HepG2 (cell line): ENCODE results near the gene RAD21L1. TPM values are rescaled to one million over a fixed set of nuclear protein-coding genes. Genes with fewer than 3 reads are reported as not detected.

Experiments
- DNMT1 ChIP-seq: sonication (generic); formaldehyde crosslinking; IDR thresholded peaks from 2 replicates; pipeline ENCODE4 v1.5.1; 2020; ENCODE audit warnings: mild to moderate bottlenecking, missing genetic modification reagents
- ESRRA ChIP-seq: sonication (generic); formaldehyde crosslinking; IDR thresholded peaks from 2 replicates; pipeline ENCODE4 v1.5.1; 2020; ENCODE audit warnings: mild to moderate bottlenecking, low read depth, missing genetic modification reagents
- HIVEP1 ChIP-seq: sonication (generic); formaldehyde crosslinking; IDR thresholded peaks from 2 replicates; pipeline ENCODE4 v1.4.0; 2020; ENCODE audit warnings: mild to moderate bottlenecking, missing genetic modification reagents
- HOXA3 ChIP-seq: sonication (generic); formaldehyde crosslinking; IDR thresholded peaks from 2 replicates; pipeline ENCODE4 v1.5.0; 2020; ENCODE audit warnings: missing genetic modification reagents
- HOXA7 ChIP-seq: sonication (generic); formaldehyde crosslinking; IDR thresholded peaks from 2 replicates; pipeline ENCODE4 v1.8.1; 2022; ENCODE audit warnings: mild to moderate bottlenecking, missing genetic modification reagents, moderate library complexity
- JARID2 ChIP-seq: sonication (generic); formaldehyde crosslinking; IDR thresholded peaks from 2 replicates; pipeline ENCODE4 v1.8.1; 2023; ENCODE audit warnings: missing genetic modification reagents, inconsistent platforms; ENCODE audit not compliant: insufficient replicate concordance
- MYC ChIP-seq: sonication (generic); formaldehyde crosslinking; IDR thresholded peaks from 2 replicates; pipeline ENCODE4 v1.9.0; 2021; ENCODE audit warnings: missing genetic modification reagents, borderline replicate concordance
- RAD51 ChIP-seq: fragments of 450-650 bp; IDR thresholded peaks from 2 replicates; pipeline ENCODE4 v1.6.1; 2016; ENCODE audit warnings: borderline replicate concordance
- RARA ChIP-seq: IDR thresholded peaks from 2 replicates; pipeline ENCODE4 v1.6.1; 2016; ENCODE audit warnings: missing genetic modification reagents, missing compliant biosample characterization
- U2AF2 ChIP-seq: fragments of 200-400 bp; formaldehyde crosslinking; IDR thresholded peaks from 2 replicates; pipeline ENCODE4 v1.6.1; 2017; ENCODE audit warnings: low read depth, mild to moderate bottlenecking, low read length
- YY1 ChIP-seq: IDR thresholded peaks from 2 replicates; pipeline ENCODE4 v1.6.1; 2011; ENCODE audit warnings: low read length, low read depth, moderate library complexity, mild to moderate bottlenecking; ENCODE audit not compliant: insufficient read depth, insufficient replicate concordance
- ZNF775 ChIP-seq: sonication (generic); formaldehyde crosslinking; IDR thresholded peaks from 2 replicates; pipeline ENCODE4 v1.4.0; 2020; ENCODE audit warnings: missing genetic modification reagents, mild to moderate bottlenecking, moderate library complexity, borderline replicate concordance
- polyA plus RNA-seq, 8 experiments: library from polyadenylated mRNA; depleted of rRNA in 3 of 8; stranded (reverse) in 7 of 8; unstranded in 1 of 8; fragments of >200 nt; fragmentation: Illumina TruSeq in 4 of 8; extraction: Trizol in 4 of 8; gene quantifications; 2 replicates each; pipeline versions ENCODE4 v1.2.1 to v1.2.3, GENCODE V29; 2011 to 2016; ENCODE audit warnings: low read depth in 4 of 8, missing spikeins in 1 of 8, mixed read lengths in 1 of 8; ENCODE audit not compliant: insufficient read depth in 1 of 8
- total RNA-seq, 5 experiments: library from RNA; depleted of rRNA; stranded (reverse); fragments of >200 nt; fragmentation: Illumina TruSeq; extraction: Trizol; gene quantifications; 2 replicates each; pipeline ENCODE4 v1.2.3, GENCODE V29; 2016; ENCODE audit warnings: low read depth in 1 of 5
- TF ChIP-seq, protein P1 (sequence below): sonication (generic); formaldehyde crosslinking; IDR thresholded peaks from 2 replicates; pipeline ENCODE4 v1.8.1; 2023; ENCODE audit warnings: mild to moderate bottlenecking, missing genetic modification reagents
- TF ChIP-seq, protein P2 (sequence below): sonication (generic); formaldehyde crosslinking; IDR thresholded peaks from 2 replicates; pipeline ENCODE4 v1.4.0; 2020; ENCODE audit warnings: missing genetic modification reagents, mild to moderate bottlenecking, borderline replicate concordance
- TF ChIP-seq, protein P3 (sequence below): sonication (generic); formaldehyde crosslinking; IDR thresholded peaks from 2 replicates; pipeline ENCODE4 v1.4.0; 2020; ENCODE audit warnings: mild to moderate bottlenecking, missing genetic modification reagents
- TF ChIP-seq, protein P4 (sequence below): sonication (generic); formaldehyde crosslinking; IDR thresholded peaks from 2 replicates; pipeline ENCODE4 v1.5.0; 2020; ENCODE audit warnings: missing genetic modification reagents, mild to moderate bottlenecking, borderline replicate concordance
- TF ChIP-seq, protein P5 (sequence below): sonication (generic); formaldehyde crosslinking; conservative IDR thresholded peaks from 2 replicates; pipeline ENCODE4 v1.8.0; 2022; ENCODE audit warnings: low read depth, missing genetic modification reagents

The RAD21L1 gene
- total and polyA plus RNA-seq, 2 of the 13 experiments (the other 11 are each of a cell fraction or from before 2014, with no cell fraction given), result not detected

DNA sequence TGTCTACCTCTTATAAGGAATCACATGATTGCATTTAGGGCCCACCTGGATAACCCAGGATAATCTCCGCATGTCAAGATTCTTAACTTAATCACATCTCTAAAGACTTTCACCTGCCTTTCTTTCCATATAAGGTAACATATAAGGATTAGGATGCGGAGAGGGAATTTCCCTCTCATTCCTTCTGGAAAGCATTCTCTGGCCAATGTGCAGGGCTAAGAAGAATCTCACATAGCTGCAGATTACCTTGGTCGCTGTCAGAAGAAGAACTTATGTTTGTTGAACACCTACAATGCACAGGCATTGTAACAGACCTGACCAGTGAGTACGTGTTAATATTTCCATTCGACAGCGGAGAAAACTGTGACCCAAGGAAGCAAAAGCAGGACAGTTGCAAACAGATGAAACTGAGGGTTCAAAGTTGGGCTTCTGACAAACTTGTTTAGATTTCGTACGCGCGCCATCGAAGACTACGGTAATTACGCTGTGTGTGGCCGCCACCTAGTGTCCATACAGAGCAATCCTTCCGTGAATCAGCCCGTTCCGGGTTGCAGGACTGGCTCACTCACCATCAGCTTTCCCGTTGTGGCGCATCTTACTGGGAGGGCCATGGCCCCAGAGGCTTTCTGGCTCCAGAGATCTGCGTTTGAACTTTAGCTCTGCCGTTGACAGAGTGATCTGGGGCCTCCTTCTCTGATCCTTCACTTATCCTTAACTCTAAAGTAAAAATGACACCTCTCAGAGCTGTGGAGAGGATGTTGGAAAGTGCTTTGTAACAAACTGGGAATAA, 13.0 kb upstream of the RAD21L1 start (continued):
- no peak for TF ChIP-seq HIVEP1 (CRISPR knock-in tag)
- TF ChIP-seq, protein P1, sequence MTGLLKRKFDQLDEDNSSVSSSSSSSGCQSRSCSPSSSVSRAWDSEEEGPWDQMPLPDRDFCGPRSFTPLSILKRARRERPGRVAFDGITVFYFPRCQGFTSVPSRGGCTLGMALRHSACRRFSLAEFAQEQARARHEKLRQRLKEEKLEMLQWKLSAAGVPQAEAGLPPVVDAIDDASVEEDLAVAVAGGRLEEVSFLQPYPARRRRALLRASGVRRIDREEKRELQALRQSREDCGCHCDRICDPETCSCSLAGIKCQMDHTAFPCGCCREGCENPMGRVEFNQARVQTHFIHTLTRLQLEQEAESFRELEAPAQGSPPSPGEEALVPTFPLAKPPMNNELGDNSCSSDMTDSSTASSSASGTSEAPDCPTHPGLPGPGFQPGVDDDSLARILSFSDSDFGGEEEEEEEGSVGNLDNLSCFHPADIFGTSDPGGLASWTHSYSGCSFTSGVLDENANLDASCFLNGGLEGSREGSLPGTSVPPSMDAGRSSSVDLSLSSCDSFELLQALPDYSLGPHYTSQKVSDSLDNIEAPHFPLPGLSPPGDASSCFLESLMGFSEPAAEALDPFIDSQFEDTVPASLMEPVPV (CRISPR knock-in tag), result 0 out of 2 replicates have a peak, but pooled peaks have one; percentile 41
- no peak for TF ChIP-seq RAD51
- no peak for TF ChIP-seq ESRRA (CRISPR knock-in tag)
- TF ChIP-seq, protein P2, sequence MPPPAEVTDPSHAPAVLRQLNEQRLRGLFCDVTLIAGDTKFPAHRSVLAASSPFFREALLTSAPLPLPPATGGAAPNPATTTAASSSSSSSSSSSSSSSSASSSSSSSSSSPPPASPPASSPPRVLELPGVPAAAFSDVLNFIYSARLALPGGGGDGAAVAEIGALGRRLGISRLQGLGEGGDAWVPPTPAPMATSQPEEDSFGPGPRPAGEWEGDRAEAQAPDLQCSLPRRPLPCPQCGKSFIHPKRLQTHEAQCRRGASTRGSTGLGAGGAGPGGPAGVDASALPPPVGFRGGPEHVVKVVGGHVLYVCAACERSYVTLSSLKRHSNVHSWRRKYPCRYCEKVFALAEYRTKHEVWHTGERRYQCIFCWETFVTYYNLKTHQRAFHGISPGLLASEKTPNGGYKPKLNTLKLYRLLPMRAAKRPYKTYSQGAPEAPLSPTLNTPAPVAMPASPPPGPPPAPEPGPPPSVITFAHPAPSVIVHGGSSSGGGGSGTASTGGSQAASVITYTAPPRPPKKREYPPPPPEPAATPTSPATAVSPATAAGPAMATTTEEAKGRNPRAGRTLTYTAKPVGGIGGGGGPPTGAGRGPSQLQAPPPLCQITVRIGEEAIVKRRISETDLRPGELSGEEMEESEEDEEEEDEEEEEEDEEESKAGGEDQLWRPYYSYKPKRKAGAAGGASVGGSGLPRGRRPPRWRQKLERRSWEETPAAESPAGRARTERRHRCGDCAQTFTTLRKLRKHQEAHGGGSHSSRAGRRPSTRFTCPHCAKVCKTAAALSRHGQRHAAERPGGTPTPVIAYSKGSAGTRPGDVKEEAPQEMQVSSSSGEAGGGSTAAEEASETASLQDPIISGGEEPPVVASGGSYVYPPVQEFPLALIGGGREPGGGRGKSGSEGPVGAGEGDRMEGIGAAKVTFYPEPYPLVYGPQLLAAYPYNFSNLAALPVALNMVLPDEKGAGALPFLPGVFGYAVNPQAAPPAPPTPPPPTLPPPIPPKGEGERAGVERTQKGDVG (CRISPR knock-in tag), result no peak
- TF ChIP-seq JARID2 (CRISPR knock-in tag), result peak; percentile 85
- TF ChIP-seq, protein P3, sequence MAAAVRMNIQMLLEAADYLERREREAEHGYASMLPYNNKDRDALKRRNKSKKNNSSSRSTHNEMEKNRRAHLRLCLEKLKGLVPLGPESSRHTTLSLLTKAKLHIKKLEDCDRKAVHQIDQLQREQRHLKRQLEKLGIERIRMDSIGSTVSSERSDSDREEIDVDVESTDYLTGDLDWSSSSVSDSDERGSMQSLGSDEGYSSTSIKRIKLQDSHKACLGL, result no peak
- TF ChIP-seq DNMT1 (CRISPR knock-in tag), result no peak
- no peak for TF ChIP-seq RARA
- TF ChIP-seq, protein P4, sequence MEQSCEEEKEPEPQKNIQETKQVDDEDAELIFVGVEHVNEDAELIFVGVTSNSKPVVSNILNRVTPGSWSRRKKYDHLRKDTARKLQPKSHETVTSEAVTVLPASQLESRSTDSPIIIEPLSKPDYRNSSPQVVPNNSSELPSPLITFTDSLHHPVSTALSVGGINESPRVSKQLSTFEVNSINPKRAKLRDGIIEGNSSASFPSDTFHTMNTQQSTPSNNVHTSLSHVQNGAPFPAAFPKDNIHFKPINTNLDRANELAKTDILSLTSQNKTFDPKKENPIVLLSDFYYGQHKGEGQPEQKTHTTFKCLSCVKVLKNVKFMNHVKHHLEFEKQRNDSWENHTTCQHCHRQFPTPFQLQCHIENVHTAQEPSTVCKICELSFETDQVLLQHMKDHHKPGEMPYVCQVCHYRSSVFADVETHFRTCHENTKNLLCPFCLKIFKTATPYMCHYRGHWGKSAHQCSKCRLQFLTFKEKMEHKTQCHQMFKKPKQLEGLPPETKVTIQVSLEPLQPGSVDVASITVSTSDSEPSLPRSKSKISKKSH (CRISPR knock-in tag), result 0 out of 2 replicates have a peak, but pooled peaks have one; percentile 44
- TF ChIP-seq, protein P5, sequence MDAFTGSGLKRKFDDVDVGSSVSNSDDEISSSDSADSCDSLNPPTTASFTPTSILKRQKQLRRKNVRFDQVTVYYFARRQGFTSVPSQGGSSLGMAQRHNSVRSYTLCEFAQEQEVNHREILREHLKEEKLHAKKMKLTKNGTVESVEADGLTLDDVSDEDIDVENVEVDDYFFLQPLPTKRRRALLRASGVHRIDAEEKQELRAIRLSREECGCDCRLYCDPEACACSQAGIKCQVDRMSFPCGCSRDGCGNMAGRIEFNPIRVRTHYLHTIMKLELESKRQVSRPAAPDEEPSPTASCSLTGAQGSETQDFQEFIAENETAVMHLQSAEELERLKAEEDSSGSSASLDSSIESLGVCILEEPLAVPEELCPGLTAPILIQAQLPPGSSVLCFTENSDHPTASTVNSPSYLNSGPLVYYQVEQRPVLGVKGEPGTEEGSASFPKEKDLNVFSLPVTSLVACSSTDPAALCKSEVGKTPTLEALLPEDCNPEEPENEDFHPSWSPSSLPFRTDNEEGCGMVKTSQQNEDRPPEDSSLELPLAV (CRISPR knock-in tag), result no peak
- no peak; the same call in 1 of the 2 replicates for TF ChIP-seq MYC
- no peak for TF ChIP-seq ZNF775 (CRISPR knock-in tag)
- peak; percentile 64 for TF ChIP-seq HOXA3 (CRISPR knock-in tag)
- peak; percentile 62 for TF ChIP-seq YY1
- TF ChIP-seq U2AF2, result no peak
- no peak for TF ChIP-seq HOXA7 (CRISPR knock-in tag)
